ENCODE results near the gene KANK4.

Gene KANK4

DNA sequence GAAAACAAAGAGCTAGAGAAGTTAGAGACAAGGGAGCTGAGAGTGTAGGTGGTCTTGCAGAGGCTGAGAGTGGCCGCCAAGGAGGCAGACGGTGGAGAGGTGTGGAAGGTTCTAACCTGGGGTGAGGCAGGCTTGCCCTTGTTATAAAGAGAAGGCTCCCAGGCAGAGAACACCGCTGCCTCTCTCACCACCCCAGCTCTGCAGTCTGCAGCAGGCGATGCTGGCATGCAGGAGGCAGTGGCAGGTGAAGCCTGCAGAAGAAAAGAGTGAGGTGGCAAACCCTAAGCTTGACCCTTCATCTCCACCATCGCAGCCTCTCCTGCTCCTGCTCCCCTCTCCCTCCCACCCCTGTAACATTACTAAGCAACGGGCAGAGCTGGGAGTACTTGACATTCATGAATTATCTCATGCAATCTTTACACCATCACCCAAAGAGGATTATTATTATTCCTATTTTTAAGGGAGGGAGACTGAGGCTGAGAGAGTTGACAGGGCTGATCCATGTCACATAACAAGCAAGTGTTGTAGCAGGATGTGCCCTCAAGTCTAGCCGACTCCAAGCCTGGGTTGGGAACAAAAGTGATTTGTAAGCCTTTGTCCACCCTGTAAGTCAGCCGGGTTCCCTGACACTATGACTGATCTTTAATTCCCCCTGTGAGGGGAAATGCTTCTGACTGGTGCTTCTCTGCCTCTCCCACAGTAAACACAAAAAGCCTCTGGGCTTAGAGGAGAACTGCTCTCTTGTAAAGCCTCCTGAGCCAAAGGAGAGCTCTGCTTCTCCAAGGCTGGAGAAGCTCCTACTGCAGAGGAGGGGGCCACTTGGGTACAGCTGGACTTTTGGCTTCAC lies 36.1 kb downstream of the KANK4 start:
- DNase-seq (ENCODE audit: extremely low read depth, low read depth) = no peak
- TF ChIP-seq, protein P1, sequence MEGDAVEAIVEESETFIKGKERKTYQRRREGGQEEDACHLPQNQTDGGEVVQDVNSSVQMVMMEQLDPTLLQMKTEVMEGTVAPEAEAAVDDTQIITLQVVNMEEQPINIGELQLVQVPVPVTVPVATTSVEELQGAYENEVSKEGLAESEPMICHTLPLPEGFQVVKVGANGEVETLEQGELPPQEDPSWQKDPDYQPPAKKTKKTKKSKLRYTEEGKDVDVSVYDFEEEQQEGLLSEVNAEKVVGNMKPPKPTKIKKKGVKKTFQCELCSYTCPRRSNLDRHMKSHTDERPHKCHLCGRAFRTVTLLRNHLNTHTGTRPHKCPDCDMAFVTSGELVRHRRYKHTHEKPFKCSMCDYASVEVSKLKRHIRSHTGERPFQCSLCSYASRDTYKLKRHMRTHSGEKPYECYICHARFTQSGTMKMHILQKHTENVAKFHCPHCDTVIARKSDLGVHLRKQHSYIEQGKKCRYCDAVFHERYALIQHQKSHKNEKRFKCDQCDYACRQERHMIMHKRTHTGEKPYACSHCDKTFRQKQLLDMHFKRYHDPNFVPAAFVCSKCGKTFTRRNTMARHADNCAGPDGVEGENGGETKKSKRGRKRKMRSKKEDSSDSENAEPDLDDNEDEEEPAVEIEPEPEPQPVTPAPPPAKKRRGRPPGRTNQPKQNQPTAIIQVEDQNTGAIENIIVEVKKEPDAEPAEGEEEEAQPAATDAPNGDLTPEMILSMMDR (IDR thresholded peaks at IDR 0.05; ENCODE audit: low read depth, low read length) = no peak

DNA sequence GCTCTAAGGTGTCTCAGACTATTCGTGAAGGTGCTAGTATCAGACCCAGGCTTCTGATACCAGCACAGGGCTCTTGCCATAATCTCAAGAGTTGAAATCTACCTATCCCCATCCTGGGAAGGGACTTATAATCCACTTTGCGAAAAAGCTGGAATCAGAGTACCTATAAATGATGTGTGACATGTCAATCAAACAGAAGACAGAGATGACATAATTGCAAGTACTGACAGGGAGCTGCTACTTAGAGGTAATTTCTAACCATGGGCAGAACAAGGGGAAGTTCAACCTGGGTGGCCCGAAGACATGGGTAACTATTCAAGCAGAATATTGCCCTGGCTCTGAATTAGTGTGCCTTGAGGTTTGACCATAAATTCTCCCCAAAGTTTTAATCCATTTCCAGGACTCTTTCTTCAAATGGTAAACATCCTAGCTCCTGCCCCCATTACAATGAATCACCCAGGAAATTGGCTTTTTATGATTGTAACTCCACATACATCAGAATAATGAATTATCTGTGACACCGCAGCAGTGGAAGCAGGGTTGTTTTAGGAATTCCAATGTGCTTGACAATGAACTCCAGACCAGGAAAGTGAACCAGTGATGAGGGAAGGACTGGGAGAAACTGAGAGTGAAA lies 37.2 kb downstream of the KANK4 start:
- no peak for DNase-seq (ENCODE audit: extremely low read depth, low read depth)
- TF ChIP-seq, protein P1 (IDR thresholded peaks at IDR 0.05; ENCODE audit: low read depth, low read length) = no peak

DNA sequence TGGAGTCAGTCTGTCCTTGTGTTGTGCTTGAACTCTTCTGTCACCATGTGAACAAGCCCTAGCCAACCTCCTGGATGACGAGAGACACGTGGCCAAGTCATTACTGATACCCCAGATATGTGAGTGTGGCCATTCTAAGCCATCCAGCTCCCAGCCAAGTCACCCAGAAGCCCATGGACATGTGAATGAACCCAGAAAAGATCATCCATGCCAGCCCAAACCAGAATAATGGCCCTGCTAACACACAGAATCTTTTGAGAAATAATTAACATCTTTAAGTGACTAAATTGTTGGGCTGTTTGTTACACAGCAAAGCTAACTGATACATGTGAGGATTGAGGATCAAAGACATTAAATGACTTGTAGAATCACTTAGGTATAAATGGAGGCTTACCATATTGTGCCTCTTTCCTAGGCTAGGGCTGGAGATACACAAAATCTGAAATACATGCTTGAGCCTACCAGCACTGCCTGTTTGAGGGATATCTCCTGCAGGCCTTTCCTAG lies 38.2 kb downstream of the KANK4 start:
- TF ChIP-seq, protein P1 (IDR thresholded peaks at IDR 0.05; ENCODE audit: low read depth, low read length) = no peak
- no peak for DNase-seq (ENCODE audit: extremely low read depth, low read depth)

DNA sequence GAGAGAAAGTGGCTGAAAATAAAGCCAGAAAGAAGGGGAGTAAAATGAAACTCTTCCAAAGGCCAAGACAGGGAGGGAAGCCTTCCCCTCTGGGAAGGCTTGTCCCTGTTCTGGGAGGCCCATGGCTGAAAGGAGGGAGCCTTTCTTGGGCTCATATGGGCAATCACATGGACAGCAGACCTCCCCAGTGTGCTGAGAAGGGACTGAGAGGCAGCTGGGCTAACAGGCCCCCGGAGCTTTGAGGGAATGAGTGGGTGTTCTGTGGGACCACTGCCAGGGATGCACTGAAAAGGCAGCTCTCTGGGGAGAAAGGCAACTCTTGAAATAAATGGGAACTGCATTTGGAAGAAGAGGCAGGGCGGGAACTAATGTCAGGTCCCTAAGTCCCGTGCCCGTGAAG lies 39.1 kb downstream of the KANK4 start:
- DNase-seq (ENCODE audit: extremely low read depth, low read depth) = no peak
- TF ChIP-seq, protein P1 (IDR thresholded peaks at IDR 0.05; ENCODE audit: low read depth, low read length) = no peak

DNA sequence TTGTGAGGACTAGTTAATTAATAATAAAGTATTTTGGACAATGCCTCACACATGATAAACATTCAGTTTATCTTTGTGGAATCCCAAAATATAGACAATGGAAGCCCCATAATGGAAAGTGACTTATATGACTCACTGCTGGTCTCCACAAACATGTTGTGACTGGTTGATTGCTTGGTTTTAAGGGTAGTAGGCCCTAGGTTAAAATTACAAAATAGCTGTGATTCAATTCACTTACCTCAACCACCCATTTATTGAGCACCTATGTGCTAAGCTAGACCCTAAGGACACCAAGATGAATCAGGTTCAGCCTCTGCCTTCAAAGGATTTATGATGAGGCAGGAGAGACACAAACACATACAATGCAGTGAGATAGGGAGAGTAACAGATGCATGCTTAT lies 42.4 kb downstream of the KANK4 start:
- no peak for DNase-seq (ENCODE audit: extremely low read depth, low read depth)
- TF ChIP-seq, protein P1 (IDR thresholded peaks at IDR 0.05; ENCODE audit: low read depth, low read length) = no peak

DNA sequence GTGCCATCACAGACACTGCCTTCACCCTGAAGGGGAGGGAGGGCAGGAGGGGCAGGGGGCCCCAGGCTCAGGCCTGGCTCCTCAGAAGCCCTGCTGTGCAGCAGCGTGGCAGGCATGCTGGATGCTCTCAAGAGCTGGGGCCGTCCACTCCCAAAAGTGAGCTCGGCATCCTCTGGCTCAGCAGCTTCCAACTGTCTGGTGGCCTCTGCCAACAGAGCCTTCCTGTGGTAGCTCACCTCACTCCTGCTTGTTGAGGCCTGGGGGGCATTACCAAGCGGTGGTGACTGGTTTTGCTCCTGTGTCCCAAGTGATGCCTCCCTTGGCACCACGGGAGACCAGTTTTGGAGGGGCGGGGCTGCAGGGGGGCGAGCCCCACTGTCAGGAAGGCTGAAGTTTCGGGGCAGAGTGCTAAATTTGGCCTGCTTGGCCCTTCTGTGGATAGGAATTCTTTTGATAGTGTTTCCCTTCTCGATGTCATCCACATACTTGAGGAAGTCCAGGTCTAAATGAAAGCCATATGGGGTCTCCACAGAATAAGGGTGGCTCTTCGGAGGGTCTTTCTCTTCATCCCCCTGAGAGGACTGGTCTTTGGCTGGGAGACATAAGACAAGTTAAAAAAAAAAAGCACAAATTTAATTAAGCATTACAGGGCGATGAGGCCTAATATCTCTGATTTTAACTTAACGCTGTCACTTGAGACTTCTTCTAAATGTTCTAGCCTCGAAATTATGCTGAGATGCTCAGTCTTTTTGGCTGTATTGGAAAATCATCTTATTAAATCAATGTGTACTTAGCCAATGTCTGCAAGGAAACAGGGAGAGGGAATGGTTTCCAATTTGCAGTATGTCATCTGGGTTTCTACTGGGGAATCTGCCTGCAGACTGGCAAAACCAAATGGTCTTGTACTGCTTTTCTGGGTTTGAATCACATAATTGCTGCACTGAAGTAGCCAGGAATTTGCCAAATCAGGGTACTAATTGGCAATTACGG lies 44.4 kb downstream of the KANK4 start:
- DNase-seq (ENCODE audit: extremely low read depth, low read depth) = no peak
- TF ChIP-seq, protein P1 (IDR thresholded peaks at IDR 0.05; ENCODE audit: low read depth, low read length) = no peak
